Liver (tissue), 9 donors: Measurements from ENCODE around the gene KRTAP4-4. TPM values are rescaled to one million over a fixed set of nuclear protein-coding genes. Genes with fewer than 3 reads are reported as not detected.
"Not testable (repeated sequence)": the region's sequence is repeated elsewhere in the genome, so short reads cannot be mapped to it uniquely, and the experiment has no call there.

ENCODE experiments used
- DNase-seq: peaks from one replicate; pipeline ENCODE4 v3.0.0-alpha.2; 2017; ENCODE audit warnings: low spot score
- H3K27ac ChIP-seq, 2 donors: one replicate each; pipeline ENCODE4 v1.7.0; 2013; ENCODE audit warnings: inconsistent platforms in 2 of 2, low read length in 2 of 2, control low read depth in 1 of 2, low read depth in 1 of 2, mild to moderate bottlenecking in 1 of 2
- H3K27me3 ChIP-seq, 4 donors: one replicate each; pipeline versions ENCODE4 v1.6.1 to v1.7.0; 2013; ENCODE audit warnings: low read length in 3 of 4, inconsistent platforms in 1 of 4, mild to moderate bottlenecking in 1 of 4, moderate library complexity in 1 of 4; ENCODE audit not compliant: control insufficient read depth in 4 of 4, insufficient read depth in 4 of 4
- H3K36me3 ChIP-seq, 4 donors: one replicate each; pipeline versions ENCODE4 v1.6.1 to v1.7.0; 2013; ENCODE audit warnings: low read length in 3 of 4, mild to moderate bottlenecking in 3 of 4, low read depth in 1 of 4, moderate library complexity in 1 of 4; ENCODE audit not compliant: control insufficient read depth in 4 of 4, insufficient read depth in 3 of 4
- H3K4me1 ChIP-seq, 4 donors: one replicate each; pipeline versions ENCODE4 v1.6.1 to v1.7.0; 2013; ENCODE audit warnings: low read length in 3 of 4, mild to moderate bottlenecking in 3 of 4, moderate library complexity in 1 of 4; ENCODE audit not compliant: control insufficient read depth in 4 of 4, insufficient read depth in 4 of 4
- H3K4me3 ChIP-seq, 3 donors: one replicate each; pipeline versions ENCODE4 v1.6.1 to v1.7.0; 2013; ENCODE audit warnings: low read length in 3 of 3, control low read depth in 1 of 3, low read depth in 1 of 3, mild to moderate bottlenecking in 1 of 3
- H3K9ac ChIP-seq, 2 donors: one replicate each; pipeline ENCODE4 v1.7.0; 2013; ENCODE audit warnings: low read length in 2 of 2, mild to moderate bottlenecking in 2 of 2, moderate library complexity in 2 of 2, control low read depth in 1 of 2, low read depth in 1 of 2
- H3K9me3 ChIP-seq, 4 donors: one replicate each; pipeline versions ENCODE4 v1.6.1 to v1.7.0; 2013; ENCODE audit warnings: low read length in 3 of 4; ENCODE audit not compliant: control insufficient read depth in 4 of 4
- ATF3 ChIP-seq: IDR thresholded peaks from 2 replicates; pipeline ENCODE4 v1.6.1; 2016; ENCODE audit warnings: antibody characterized with exemption
- CTCF ChIP-seq: fragments of 150-350 bp; IDR thresholded peaks from 2 replicates; pipeline ENCODE4 v1.5.1; 2017; ENCODE audit warnings: improper control_type of control experiment, low read depth, low read length; ENCODE audit not compliant: missing input control
- EGR1 ChIP-seq, 2 donors: IDR thresholded peaks; 2 replicates each; pipeline ENCODE4 v1.6.1; 2016 to 2018; ENCODE audit warnings: antibody characterized with exemption in 2 of 2, low read depth in 2 of 2
- FOXA2 ChIP-seq: IDR thresholded peaks from 2 replicates; pipeline ENCODE4 v1.6.1; 2016; ENCODE audit warnings: antibody characterized with exemption
- GABPA ChIP-seq, 2 donors: IDR thresholded peaks in 1 of 2; conservative IDR thresholded peaks in 1 of 2; 2 replicates each; pipeline ENCODE4 v1.6.1; 2016; ENCODE audit warnings: antibody characterized with exemption in 2 of 2, mild to moderate bottlenecking in 1 of 2, moderate library complexity in 1 of 2
- HNF4A ChIP-seq, 2 donors: conservative IDR thresholded peaks; 2 replicates each; pipeline ENCODE4 v1.6.1; 2016; ENCODE audit warnings: antibody characterized with exemption in 2 of 2, mild to moderate bottlenecking in 2 of 2
- HNF4G ChIP-seq: IDR thresholded peaks from 2 replicates; pipeline ENCODE4 v1.6.1; 2016; ENCODE audit warnings: antibody characterized with exemption
- JUND ChIP-seq, 2 donors: IDR thresholded peaks; 2 replicates each; pipeline ENCODE4 v1.6.1; 2016; ENCODE audit warnings: antibody characterized with exemption in 2 of 2
- MAX ChIP-seq: IDR thresholded peaks from 2 replicates; pipeline ENCODE4 v1.6.1; 2016; ENCODE audit warnings: antibody characterized with exemption
- NR2F2 ChIP-seq: IDR thresholded peaks from 2 replicates; pipeline ENCODE4 v1.6.1; 2016; ENCODE audit warnings: antibody characterized with exemption
- RAD21 ChIP-seq, 2 donors: IDR thresholded peaks; 2 replicates each; pipeline ENCODE4 v1.6.1; 2016; ENCODE audit warnings: antibody characterized with exemption in 2 of 2, mild to moderate bottlenecking in 2 of 2
- REST ChIP-seq: IDR thresholded peaks from 2 replicates; pipeline ENCODE4 v1.6.1; 2016; ENCODE audit warnings: antibody characterized with exemption, mild to moderate bottlenecking
- RXRA ChIP-seq, 2 donors: IDR thresholded peaks; 2 replicates each; pipeline ENCODE4 v1.6.1; 2017 to 2018; ENCODE audit warnings: antibody characterized with exemption in 2 of 2, mild to moderate bottlenecking in 1 of 2
- SP1 ChIP-seq: IDR thresholded peaks from 2 replicates; pipeline ENCODE4 v1.6.1; 2018; ENCODE audit warnings: antibody characterized with exemption, mild to moderate bottlenecking
- TAF1 ChIP-seq: conservative IDR thresholded peaks from 2 replicates; pipeline ENCODE4 v1.6.1; 2016; ENCODE audit warnings: antibody characterized with exemption, mild to moderate bottlenecking
- YY1 ChIP-seq: IDR thresholded peaks from 2 replicates; pipeline ENCODE4 v1.6.1; 2016; ENCODE audit warnings: antibody characterized with exemption, mild to moderate bottlenecking
- ZBTB33 ChIP-seq: IDR thresholded peaks from 2 replicates; pipeline ENCODE4 v1.6.1; 2016; ENCODE audit warnings: antibody characterized with exemption
- WGBS: extraction: QIAGEN DNeasy Blood & Tissue Kit; methylation state at CpG from one replicate; pipeline ENCODE4 v1.1.7; 2013; 5-methylcytosine and 5-hydroxymethylcytosine counted together
- polyA plus RNA-seq, 2 donors: library from polyadenylated mRNA; stranded (reverse) in 1 of 2; unstranded in 1 of 2; fragments of 200-250 nt in 1 of 2; fragments of >200 nt in 1 of 2; fragmentation: Nextera tagmentation in 1 of 2; extraction: Ambion mirVana in 1 of 2; gene quantifications; one replicate each; pipeline versions ENCODE4 v1.2.1 to v1.2.3, GENCODE V29; 2013 to 2015
- total RNA-seq, 2 donors: library from RNA; depleted of rRNA; stranded (reverse); fragments of >200 nt; gene quantifications; one replicate each; pipeline ENCODE4 v1.2.3, GENCODE V29; 2014
- donor health status: healthy.
- donor health status: healthy.
- donor health status: healthy.
- donor health status: healthy.
- donor health status: healthy.

Gene KRTAP4-4
- total and polyA plus RNA-seq, 4 donors, result not detected

- Histone ChIP-seq H3K27ac (no peak overlapping the region), H3K9ac (no peak overlapping the region), H3K4me1 (no peaks in the 10 kb centered on the region), H3K4me3 (no peak overlapping the region), H3K36me3 (no peaks in the 10 kb centered on the region), H3K27me3 (peaks cover 0 to 4% (median 0%) of the 10 kb centered on the region in 4 donors), H3K9me3 (no peaks in the 10 kb centered on the region)
- 87% methylated on average over 4 of the region's 4 CpGs for WGBS
- no peak for DNase-seq
- TF ChIP-seq ATF3, result no peak
- no peak for TF ChIP-seq HNF4A (conservative IDR thresholded peaks at IDR 0.05)
- TF ChIP-seq FOXA2, result no peak
- no peak for TF ChIP-seq JUND (IDR thresholded peaks at IDR 0.05)
These were observed 41.8 kb downstream of the KRTAP4-4 start for GRCh38 chr17:41118721-41119120.

GRCh38 chr17:41117846-41118386 is 42.6 kb downstream of the KRTAP4-4 start, which contains the start of gene KRTAP4-11:
KRTAP4-11 (minus strand) TSS chr17:41118373; CDS start chr17:41118315, 58 bp downstream.
- H3K27me3 ChIP-seq, H3K27ac ChIP-seq, H3K9me3 ChIP-seq, DNase-seq, H3K36me3 ChIP-seq, H3K4me1 ChIP-seq, H3K4me3 ChIP-seq, H3K9ac ChIP-seq: not testable (repeated sequence)
- 75% methylated on average over 10 of the region's 10 CpGs for WGBS

GRCh38 chr17:41116297-41116696 is 44.3 kb downstream of the KRTAP4-4 start:
- Histone ChIP-seq H3K9ac (no peak overlapping the region), H3K4me3 (no peak overlapping the region), H3K27ac (no peak overlapping the region), H3K4me1 (no peaks in the 10 kb centered on the region), H3K27me3 (peaks cover 0 to 4% (median 0%) of the 10 kb centered on the region in 4 donors), H3K36me3 (no peaks in the 10 kb centered on the region), H3K9me3 (no peaks in the 10 kb centered on the region)
- 61% methylated on average over 5 of the region's 5 CpGs for WGBS
- no peak for TF ChIP-seq RXRA (IDR thresholded peaks at IDR 0.05)
- TF ChIP-seq ATF3, result no peak
- no peak for TF ChIP-seq CTCF
- no peak for TF ChIP-seq YY1
- no peak for TF ChIP-seq TAF1
- TF ChIP-seq ZBTB33, result no peak
- TF ChIP-seq HNF4G, result no peak
- TF ChIP-seq FOXA2, result no peak
- no peak for TF ChIP-seq NR2F2
- TF ChIP-seq SP1, result no peak
- TF ChIP-seq RAD21 (IDR thresholded peaks at IDR 0.05), result no peak
- TF ChIP-seq JUND (IDR thresholded peaks at IDR 0.05), result no peak
- no peak for TF ChIP-seq REST
- no peak for TF ChIP-seq HNF4A (conservative IDR thresholded peaks at IDR 0.05)
- TF ChIP-seq MAX, result no peak
- TF ChIP-seq GABPA (IDR thresholded peaks at IDR 0.05 in 1 of 2, conservative IDR thresholded peaks at IDR 0.05 in 1 of 2), result no peak
- TF ChIP-seq EGR1 (IDR thresholded peaks at IDR 0.05; ENCODE audit: low read depth in 2 of 2), result no peak
- DNase-seq, result no peak
